HepG2 (cell line): ENCODE results near the gene EIF2B1. TPM values are rescaled to one million over a fixed set of nuclear protein-coding genes. Genes with fewer than 3 reads are reported as not detected.

Source experiments
- CREBL2 ChIP-seq: sonication (generic); formaldehyde crosslinking; IDR thresholded peaks from 2 replicates; pipeline ENCODE4 v1.8.1; 2023; ENCODE audit warnings: missing genetic modification reagents, mild to moderate bottlenecking, borderline replicate concordance
- CSRNP1 ChIP-seq: sonication (generic); formaldehyde crosslinking; IDR thresholded peaks from 2 replicates; pipeline ENCODE4 v1.8.1; 2023; ENCODE audit warnings: mild to moderate bottlenecking, missing genetic modification reagents
- FUBP1 ChIP-seq: sonication (generic); formaldehyde crosslinking; IDR thresholded peaks from 2 replicates; pipeline ENCODE4 v1.5.1; 2020; ENCODE audit warnings: missing genetic modification reagents, mild to moderate bottlenecking, borderline replicate concordance
- GABPA ChIP-seq, 2 experiments: IDR thresholded peaks; 2 replicates each; pipeline ENCODE4 v1.6.1; 2011 to 2016; ENCODE audit warnings: low read depth in 2 of 2, low read length in 1 of 2, missing biosample characterization in 1 of 2, missing genetic modification characterization in 1 of 2
- LCORL ChIP-seq, 2 experiments: fragments of 450-650 bp in 1 of 2; sonication (generic) in 1 of 2; formaldehyde crosslinking in 1 of 2; IDR thresholded peaks; 2 replicates each; pipeline versions ENCODE4 v1.5.0 to v1.6.1; 2017 to 2020; ENCODE audit warnings: antibody characterized with exemption in 1 of 2, missing genetic modification reagents in 1 of 2
- MAX ChIP-seq: IDR thresholded peaks from 2 replicates; pipeline ENCODE4 v1.6.1; 2012; ENCODE audit warnings: inconsistent platforms
- NFE2L2 ChIP-seq: fragments of 150-350 bp; IDR thresholded peaks from 2 replicates; pipeline ENCODE4 v1.6.1; 2014; ENCODE audit warnings: low read length
- NONO ChIP-seq, 2 experiments: fragments of 450-650 bp in 1 of 2; sonication (generic) in 1 of 2; formaldehyde crosslinking in 1 of 2; IDR thresholded peaks in 1 of 2; conservative IDR thresholded peaks in 1 of 2; 2 replicates each; pipeline versions ENCODE4 v1.6.1 to v1.8.0; 2017 to 2022; ENCODE audit warnings: mild to moderate bottlenecking in 1 of 2, missing genetic modification reagents in 1 of 2, moderate library complexity in 1 of 2
- NR1H2 ChIP-seq: sonication (generic); formaldehyde crosslinking; IDR thresholded peaks from 2 replicates; pipeline ENCODE4 v1.8.1; 2022; ENCODE audit warnings: low read depth, missing genetic modification reagents, borderline replicate concordance
- NR2C2 ChIP-seq: sonication (generic); formaldehyde crosslinking; IDR thresholded peaks from 2 replicates; pipeline ENCODE4 v1.4.0; 2020; ENCODE audit warnings: missing genetic modification reagents, mild to moderate bottlenecking, moderate library complexity, borderline replicate concordance
- PAX8 ChIP-seq: sonication (generic); formaldehyde crosslinking; IDR thresholded peaks from 2 replicates; pipeline ENCODE4 v1.8.0; 2022; ENCODE audit warnings: mild to moderate bottlenecking, missing genetic modification reagents, borderline replicate concordance
- SAFB2 ChIP-seq: sonication (generic); formaldehyde crosslinking; IDR thresholded peaks from 2 replicates; pipeline ENCODE4 v1.5.1; 2020; ENCODE audit warnings: missing genetic modification reagents, low read depth, mild to moderate bottlenecking, borderline replicate concordance
- SALL2 ChIP-seq: sonication (generic); formaldehyde crosslinking; IDR thresholded peaks from 2 replicates; pipeline ENCODE4 v1.8.1; 2023; ENCODE audit warnings: mild to moderate bottlenecking, missing genetic modification reagents, inconsistent platforms
- THAP8 ChIP-seq: sonication (generic); formaldehyde crosslinking; IDR thresholded peaks from 2 replicates; pipeline ENCODE4 v1.5.1; 2020; ENCODE audit warnings: missing genetic modification reagents, mild to moderate bottlenecking, borderline replicate concordance
- XBP1 ChIP-seq: sonication (generic); formaldehyde crosslinking; IDR thresholded peaks from 2 replicates; pipeline ENCODE4 v1.5.0; 2020; ENCODE audit warnings: missing genetic modification reagents
- ZNF274 ChIP-seq: sonication (generic); formaldehyde crosslinking; IDR thresholded peaks from 2 replicates; pipeline ENCODE4 v1.5.1; 2020; ENCODE audit warnings: mild to moderate bottlenecking, missing genetic modification reagents
- ZNF335 ChIP-seq: sonication (generic); formaldehyde crosslinking; IDR thresholded peaks from 2 replicates; pipeline ENCODE4 v1.4.0; 2020; ENCODE audit warnings: missing genetic modification reagents
- ZNF576 ChIP-seq: sonication (generic); formaldehyde crosslinking; IDR thresholded peaks from 2 replicates; pipeline ENCODE4 v1.4.0; 2020; ENCODE audit warnings: mild to moderate bottlenecking, missing genetic modification reagents
- ZNF761 ChIP-seq: sonication (generic); formaldehyde crosslinking; conservative IDR thresholded peaks from 2 replicates; pipeline ENCODE4 v1.4.0; 2020; ENCODE audit warnings: mild to moderate bottlenecking, missing genetic modification reagents
- ZNF788 ChIP-seq: sonication (generic); formaldehyde crosslinking; IDR thresholded peaks from 2 replicates; pipeline ENCODE4 v1.5.0; 2020; ENCODE audit warnings: mild to moderate bottlenecking, missing genetic modification reagents, borderline replicate concordance
- polyA plus RNA-seq, 8 experiments: library from polyadenylated mRNA; depleted of rRNA in 3 of 8; stranded (reverse) in 7 of 8; unstranded in 1 of 8; fragments of >200 nt; fragmentation: Illumina TruSeq in 4 of 8; extraction: Trizol in 4 of 8; gene quantifications; 2 replicates each; pipeline versions ENCODE4 v1.2.1 to v1.2.3, GENCODE V29; 2011 to 2016; ENCODE audit warnings: low read depth in 4 of 8, missing spikeins in 1 of 8, mixed read lengths in 1 of 8; ENCODE audit not compliant: insufficient read depth in 1 of 8
- total RNA-seq, 5 experiments: library from RNA; depleted of rRNA; stranded (reverse); fragments of >200 nt; fragmentation: Illumina TruSeq; extraction: Trizol; gene quantifications; 2 replicates each; pipeline ENCODE4 v1.2.3, GENCODE V29; 2016; ENCODE audit warnings: low read depth in 1 of 5

EIF2B1 gene
- total and polyA plus RNA-seq, 2 of the 13 experiments (the other 11 are each of a cell fraction or from before 2014, with no cell fraction given) = 18.7 to 37.4 TPM

GRCh38 chr12:123601602-123602489 lies 31.6 kb downstream of the EIF2B1 start, which contains the start of gene DDX55 (continued):
- peak; percentile 98 for TF ChIP-seq SALL2 (CRISPR knock-in tag)
- no peak for TF ChIP-seq LCORL (IDR thresholded peaks at IDR 0.05)
- TF ChIP-seq LCORL (CRISPR knock-in tag; IDR thresholded peaks at IDR 0.05) = peak; percentile 83; the same call in 1 of the 2 replicates
- 0 out of 2 replicates have a peak, but pooled peaks have one; percentile 70 for TF ChIP-seq PAX8
- peak; percentile 92 for TF ChIP-seq NR2C2 (CRISPR knock-in tag)
- TF ChIP-seq THAP8 (CRISPR knock-in tag) = peak; percentile 62; the same call in 1 of the 2 replicates
- peak; percentile 100 for TF ChIP-seq GABPA (IDR thresholded peaks at IDR 0.05; ENCODE audit: low read depth, low read length)
- peak; percentile 93 for TF ChIP-seq GABPA (CRISPR knock-in tag; IDR thresholded peaks at IDR 0.05; ENCODE audit: low read depth)
- peak; percentile 83; the same call in 1 of the 2 replicates for TF ChIP-seq ZNF335 (CRISPR knock-in tag)
- peak; percentile 67; the same call in 1 of the 2 replicates for TF ChIP-seq ZNF576 (CRISPR knock-in tag)
- TF ChIP-seq SAFB2 (CRISPR knock-in tag) = peak; percentile 94; the same call in 1 of the 2 replicates
- no peak; the same call in 1 of the 2 replicates for TF ChIP-seq NR1H2
- no peak; the same call in 1 of the 2 replicates for TF ChIP-seq XBP1
- peak; percentile 85 for TF ChIP-seq ZNF788 (CRISPR knock-in tag)
- TF ChIP-seq CREBL2 = peak; percentile 77; the same call in 1 of the 2 replicates
- TF ChIP-seq NFE2L2 = no peak
- no peak for TF ChIP-seq NONO (IDR thresholded peaks at IDR 0.05)
- TF ChIP-seq NONO (CRISPR knock-in tag; conservative IDR thresholded peaks at IDR 0.05) = peak; percentile 99
- TF ChIP-seq FUBP1 (CRISPR knock-in tag) = peak; percentile 46; the same call in 1 of the 2 replicates
- TF ChIP-seq CSRNP1 (CRISPR knock-in tag) = peak; percentile 88
- peak; percentile 94 for TF ChIP-seq ZNF761 (CRISPR knock-in tag)
- TF ChIP-seq ZNF274 (CRISPR knock-in tag) = peak; percentile 97
- peak; percentile 99 for TF ChIP-seq MAX
